Activated CD8-positive, alpha-beta T cell treated with anti-CD3 and anti-CD28 coated beads for 36 hours (primary cell): ENCODE measurements around the gene AGO3. TPM values are rescaled to one million over a fixed set of nuclear protein-coding genes. Genes with fewer than 3 reads are reported as not detected.

ENCODE experiments used
- ATAC-seq: fragments of 200-7000 bp; cut with Tn5 transposase; one replicate; pipeline ENCODE4 v1.10.0; 2021; ENCODE audit warnings: mild to moderate bottlenecking, moderate library complexity
- CTCF ChIA-PET: fragments of 350-600 bp; sonication (Branson Sonifier 250); formaldehyde crosslinking; loops from one replicate; lab custom pipeline; 2021; ENCODE audit warnings: antibody characterized with exemption; lab: Charles Lee
- POLR2A ChIA-PET: fragments of 350-600 bp; sonication (Branson Sonifier 250); formaldehyde crosslinking; loops from one replicate; lab custom pipeline; 2021; ENCODE audit warnings: antibody characterized with exemption; lab: Charles Lee
- DNase-seq: peaks from one replicate; pipeline ENCODE4 v3.0.0-alpha.2; 2020
- H3K27ac Mint-ChIP-seq: one replicate; pipeline ENCODE4 v1.8.0; 2021; ENCODE audit warnings: mild to moderate bottlenecking, mixed read lengths
- H3K27me3 Mint-ChIP-seq: one replicate; pipeline ENCODE4 v1.8.0; 2021; ENCODE audit warnings: mixed read lengths
- H3K36me3 Mint-ChIP-seq: one replicate; pipeline ENCODE4 v1.8.0; 2021; ENCODE audit warnings: low read depth, mixed read lengths
- H3K4me1 Mint-ChIP-seq: one replicate; pipeline ENCODE4 v1.8.0; 2021; ENCODE audit warnings: low read depth, mixed read lengths
- H3K4me3 Mint-ChIP-seq: one replicate; pipeline ENCODE4 v1.8.0; 2021; ENCODE audit warnings: mild to moderate bottlenecking, moderate library complexity, mixed read lengths
- H3K9me3 Mint-ChIP-seq: one replicate; pipeline ENCODE4 v1.8.0; 2021; ENCODE audit warnings: mixed read lengths
- intact Hi-C: fragments of 100-400 bp; cut with micrococcal nuclease; formaldehyde crosslinking; loops from one replicate; pipeline ENCODE4 v1.10.0; 2022
- total RNA-seq, 2 experiments: library from RNA; stranded (reverse); gene quantifications; one replicate each; pipeline ENCODE4 v1.2.3, GENCODE V29; 2021
- TF ChIP-seq, protein P1 (sequence below): fragments of 200-600 bp; IDR thresholded peaks from one replicate; pipeline ENCODE4 v1.8.0; 2022; ENCODE audit warnings: antibody characterized with exemption, mild to moderate bottlenecking

The AGO3 gene
- total RNA-seq, 2 experiments from 2014 or later, result 27.7 to 30.0 TPM

DNA sequence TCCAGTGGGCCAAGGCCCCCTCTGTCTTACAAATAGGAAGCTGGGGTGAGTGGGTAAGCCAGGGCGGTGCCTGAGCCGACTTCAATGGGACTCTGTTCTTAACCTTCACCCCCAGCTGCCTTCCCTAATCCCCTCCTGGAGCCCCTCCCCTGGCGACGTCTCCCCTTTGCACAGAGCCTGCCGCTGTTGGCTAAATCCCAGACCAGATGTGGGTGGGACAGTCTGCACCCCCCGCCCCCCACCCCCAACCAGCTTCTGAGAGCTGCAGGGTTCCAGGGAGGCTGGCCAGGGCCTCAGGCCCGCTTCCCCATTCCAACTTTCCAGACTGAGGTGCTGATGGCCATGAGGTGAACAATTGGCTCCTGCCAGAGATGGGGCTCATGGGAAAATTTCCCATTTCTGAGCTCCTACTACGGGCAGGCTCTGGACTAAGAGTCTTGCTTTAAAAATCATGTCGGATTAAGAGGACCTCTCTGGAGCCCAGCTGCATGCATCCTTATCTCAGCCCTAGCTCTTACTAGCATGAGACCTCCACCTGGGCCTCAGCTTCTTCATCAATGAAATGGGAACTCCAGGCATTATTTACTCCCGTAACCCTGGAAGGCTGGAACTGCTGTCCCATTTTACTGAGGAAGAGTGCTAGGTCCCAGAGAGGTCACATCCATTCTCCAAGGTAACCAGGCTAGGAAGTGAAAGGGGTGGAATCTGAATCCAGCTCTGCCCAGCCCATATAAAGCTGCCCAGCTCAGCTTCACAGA lies 187.7 kb downstream of the AGO3 start:
- peaks cover 5% of the 10 kb centered on the region for H3K4me1 Mint-ChIP-seq
- intact Hi-C loops, result no loop called here
- no peak overlapping the region for H3K27ac Mint-ChIP-seq
- peaks cover 13% of the 10 kb centered on the region for H3K27me3 Mint-ChIP-seq
- TF ChIP-seq, protein P1, sequence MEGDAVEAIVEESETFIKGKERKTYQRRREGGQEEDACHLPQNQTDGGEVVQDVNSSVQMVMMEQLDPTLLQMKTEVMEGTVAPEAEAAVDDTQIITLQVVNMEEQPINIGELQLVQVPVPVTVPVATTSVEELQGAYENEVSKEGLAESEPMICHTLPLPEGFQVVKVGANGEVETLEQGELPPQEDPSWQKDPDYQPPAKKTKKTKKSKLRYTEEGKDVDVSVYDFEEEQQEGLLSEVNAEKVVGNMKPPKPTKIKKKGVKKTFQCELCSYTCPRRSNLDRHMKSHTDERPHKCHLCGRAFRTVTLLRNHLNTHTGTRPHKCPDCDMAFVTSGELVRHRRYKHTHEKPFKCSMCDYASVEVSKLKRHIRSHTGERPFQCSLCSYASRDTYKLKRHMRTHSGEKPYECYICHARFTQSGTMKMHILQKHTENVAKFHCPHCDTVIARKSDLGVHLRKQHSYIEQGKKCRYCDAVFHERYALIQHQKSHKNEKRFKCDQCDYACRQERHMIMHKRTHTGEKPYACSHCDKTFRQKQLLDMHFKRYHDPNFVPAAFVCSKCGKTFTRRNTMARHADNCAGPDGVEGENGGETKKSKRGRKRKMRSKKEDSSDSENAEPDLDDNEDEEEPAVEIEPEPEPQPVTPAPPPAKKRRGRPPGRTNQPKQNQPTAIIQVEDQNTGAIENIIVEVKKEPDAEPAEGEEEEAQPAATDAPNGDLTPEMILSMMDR, result no peak
- DNase-seq, result no peak
- no peak overlapping the region for H3K4me3 Mint-ChIP-seq
- H3K9me3 Mint-ChIP-seq, result no peaks in the 10 kb centered on the region
- ChIA-PET CTCF (interaction anchor here (1.0 to 3.7 kb wide), 4 partner anchors 15 to 70 kb away, joined by 3 to 31 read pairs (median 3); no protein-coding TSS in a partner anchor), POLR2A (interaction anchor here (0.5 to 1.6 kb wide), 3 partner anchors 10 to 199 kb away, joined by 3 read pairs; no protein-coding TSS in a partner anchor)
- no peak for ATAC-seq
- H3K36me3 Mint-ChIP-seq, result no peaks in the 10 kb centered on the region

DNA sequence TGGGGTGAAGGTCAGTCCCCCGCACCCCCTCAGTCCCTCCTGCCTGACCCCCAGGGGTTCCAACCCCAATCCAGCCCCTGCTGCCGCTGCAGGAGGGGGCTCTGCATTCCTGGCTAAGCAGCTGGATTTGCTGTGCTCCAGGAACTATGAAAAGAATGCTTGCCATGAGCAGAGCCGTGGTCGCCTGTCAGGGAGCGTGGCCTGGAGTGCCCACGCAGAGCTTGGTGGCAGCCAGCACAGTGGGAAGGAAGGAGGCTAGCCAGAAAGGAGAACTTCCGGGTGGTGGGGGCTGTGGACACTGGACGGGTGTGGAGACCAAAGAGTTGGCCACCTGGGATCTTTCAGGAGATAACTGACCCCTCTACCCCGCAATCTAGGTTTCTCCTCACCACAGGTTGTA lies 188.6 kb downstream of the AGO3 start:
- ChIA-PET CTCF (interaction anchor here (3.7 kb wide), 1 partner anchor 15 kb away, joined by 31 read pairs; no protein-coding TSS in a partner anchor), POLR2A (interaction anchor here (1.1 to 1.6 kb wide), 2 partner anchors 11 to 27 kb away, joined by 3 read pairs; no protein-coding TSS in a partner anchor)
- DNase-seq, result no peak
- Mint-ChIP-seq H3K36me3 (no peaks in the 10 kb centered on the region), H3K4me1 (peaks cover 11% of the 10 kb centered on the region), H3K27ac (no peak overlapping the region), H3K4me3 (no peak overlapping the region), H3K27me3 (peaks cover 19% of the 10 kb centered on the region), H3K9me3 (no peaks in the 10 kb centered on the region)
- no peak for ATAC-seq
- TF ChIP-seq, protein P1, result no peak
- intact Hi-C loops, result no loop called here

Other genes with a start within 250 kb of the AGO3 start
- 10 to 100 TPM; 10.4 to 11.0 TPM for gene C1orf216, start 212.2 kb upstream of the AGO3 start, total RNA-seq
- 10 to 100 TPM; 50.8 to 52.5 TPM for gene CLSPN, start 161.1 kb upstream of the AGO3 start, total RNA-seq
- 1 to 10 TPM; 3.8 to 3.9 TPM for gene AGO4, start 123.1 kb upstream of the AGO3 start, total RNA-seq
- gene AGO1, start 47.9 kb upstream of the AGO3 start, total RNA-seq, result 10 to 100 TPM; 33.0 to 34.2 TPM
- gene TEKT2, start 153.0 kb downstream of the AGO3 start, total RNA-seq, result under 1 TPM; 0.20 to 0.34 TPM
- 10 to 100 TPM; 52.7 to 54.9 TPM for gene ADPRS, start 157.8 kb downstream of the AGO3 start, total RNA-seq
- gene COL8A2, start 194.1 kb downstream of the AGO3 start, total RNA-seq, result under 1 TPM; 0.83 to 0.85 TPM
- 10 to 100 TPM; 47.9 to 48.4 TPM for gene TRAPPC3, start 218.4 kb downstream of the AGO3 start, total RNA-seq
- 100 to 1,000 TPM; 125 to 129 TPM for gene MAP7D1, start 225.1 kb downstream of the AGO3 start, total RNA-seq